ENCODE results near the gene HIGD1C.
"Not testable (repeated sequence)": the region's sequence is repeated elsewhere in the genome, so short reads cannot be mapped to it uniquely, and the experiment has no call there.

The HIGD1C gene

DNA sequence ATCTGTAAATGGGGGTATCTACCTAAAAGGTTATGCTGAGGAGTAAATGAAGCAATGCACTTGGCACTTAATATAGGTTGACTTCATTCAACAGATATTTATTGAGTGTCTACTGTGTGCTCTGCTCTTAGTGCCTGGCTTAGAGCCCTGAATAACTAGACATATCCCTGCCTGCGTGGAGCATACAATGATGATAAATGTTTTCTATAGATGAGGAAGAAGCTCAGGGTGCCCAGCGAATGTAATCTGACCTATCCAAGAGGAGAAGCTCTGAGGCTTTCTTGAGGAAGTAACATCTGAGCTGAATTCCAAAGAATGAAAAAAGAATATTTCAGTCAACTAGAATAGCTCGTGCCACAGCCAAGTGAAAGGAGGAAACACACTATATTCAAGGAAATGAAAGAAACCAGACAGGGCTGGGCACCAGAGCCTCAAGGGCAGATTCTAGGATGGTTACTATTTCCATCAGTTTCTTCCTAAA is 17.9 kb upstream of the HIGD1C start:
- DNase-seq = no peak

DNA sequence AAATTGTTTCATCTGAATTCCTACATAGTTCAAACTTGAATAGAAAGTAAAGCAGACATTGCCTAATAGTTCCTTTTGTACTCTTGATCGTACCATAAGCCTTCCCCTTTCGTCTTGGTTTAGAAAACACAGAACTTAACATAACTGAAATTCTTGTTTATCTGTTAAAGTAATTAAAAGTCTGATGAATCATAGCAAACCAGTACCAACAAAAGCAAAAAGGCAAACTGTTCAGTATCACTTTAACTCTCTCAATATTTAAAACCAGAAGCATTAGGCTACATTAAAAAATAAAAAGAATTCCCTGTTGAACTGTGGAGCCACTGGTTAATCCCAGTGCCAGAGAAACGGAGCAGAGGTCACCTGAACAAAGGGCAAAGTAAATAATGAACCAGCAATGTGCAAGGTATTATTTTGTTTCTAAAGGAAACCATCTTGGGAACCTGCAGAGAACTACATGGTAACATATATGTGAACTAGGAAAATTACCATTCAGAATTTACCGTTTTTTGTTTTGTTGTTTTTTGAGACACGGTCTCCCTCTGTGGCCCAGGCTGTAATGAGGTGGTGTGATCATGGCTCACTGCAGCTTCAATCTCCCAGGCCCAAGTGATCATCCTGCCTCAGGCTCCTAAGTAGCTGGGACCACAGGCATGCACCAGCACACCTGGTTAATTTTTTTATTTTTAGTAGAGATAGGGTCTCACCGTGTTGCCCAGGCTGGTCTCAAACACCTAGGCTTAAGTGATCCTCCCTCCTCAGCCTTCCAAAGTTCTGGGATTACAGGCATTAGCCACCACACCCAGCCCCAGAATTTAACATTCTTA is 17.1 kb upstream of the HIGD1C start:
- no peak for DNase-seq

DNA sequence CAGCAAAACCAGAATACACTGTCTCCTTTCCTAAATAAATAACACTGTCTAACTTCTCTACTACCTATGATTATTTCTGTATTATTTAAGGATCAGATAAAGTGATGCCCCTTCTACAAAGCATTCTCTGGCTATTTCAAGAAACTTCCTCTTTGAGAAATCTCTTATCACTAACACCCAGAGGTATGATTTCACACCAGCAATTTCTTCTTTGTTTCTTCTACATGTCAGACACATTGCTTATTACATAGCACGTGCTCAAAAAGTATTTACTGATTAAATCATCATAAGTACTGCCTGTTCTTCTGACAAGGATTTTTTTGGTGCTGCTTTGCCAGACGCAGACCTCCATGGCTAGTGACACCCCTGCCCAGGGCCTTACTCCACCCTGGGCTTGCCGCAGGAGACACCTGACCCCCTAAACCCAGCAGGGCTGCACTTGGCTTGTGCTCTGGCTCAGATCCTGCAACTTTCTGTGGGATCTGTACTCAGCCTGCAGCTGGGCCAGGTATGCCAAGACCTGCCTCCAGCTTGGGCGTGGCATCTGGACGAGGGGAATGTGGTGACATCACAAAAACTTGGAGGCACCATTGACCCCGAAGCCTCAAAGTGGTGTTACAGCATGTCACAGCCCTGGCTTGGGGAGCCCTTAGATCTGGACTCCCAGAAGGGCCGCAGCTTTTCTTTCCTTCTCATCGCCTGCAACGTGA is 15.4 kb upstream of the HIGD1C start:
- no peak for DNase-seq

DNA sequence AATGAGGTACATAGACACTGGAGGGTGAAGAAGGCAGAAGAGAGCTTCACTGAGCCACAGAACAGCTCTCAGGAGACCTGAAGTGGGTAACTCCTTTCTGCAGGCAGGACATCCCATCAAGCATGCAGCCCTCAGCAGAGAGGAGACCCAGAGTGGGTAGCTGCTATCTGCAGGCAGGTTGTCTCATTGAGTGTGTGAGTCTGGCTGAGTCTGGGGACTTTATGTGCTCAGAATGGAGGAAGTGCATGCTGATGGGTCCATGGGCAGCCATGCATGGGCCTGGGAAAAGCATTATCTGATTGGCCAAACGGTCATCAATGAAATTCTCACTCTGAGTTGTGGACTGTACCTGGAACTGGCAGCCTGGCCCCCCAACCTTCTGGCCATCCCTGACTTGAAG is 14.7 kb upstream of the HIGD1C start:
- no peak for DNase-seq

DNA sequence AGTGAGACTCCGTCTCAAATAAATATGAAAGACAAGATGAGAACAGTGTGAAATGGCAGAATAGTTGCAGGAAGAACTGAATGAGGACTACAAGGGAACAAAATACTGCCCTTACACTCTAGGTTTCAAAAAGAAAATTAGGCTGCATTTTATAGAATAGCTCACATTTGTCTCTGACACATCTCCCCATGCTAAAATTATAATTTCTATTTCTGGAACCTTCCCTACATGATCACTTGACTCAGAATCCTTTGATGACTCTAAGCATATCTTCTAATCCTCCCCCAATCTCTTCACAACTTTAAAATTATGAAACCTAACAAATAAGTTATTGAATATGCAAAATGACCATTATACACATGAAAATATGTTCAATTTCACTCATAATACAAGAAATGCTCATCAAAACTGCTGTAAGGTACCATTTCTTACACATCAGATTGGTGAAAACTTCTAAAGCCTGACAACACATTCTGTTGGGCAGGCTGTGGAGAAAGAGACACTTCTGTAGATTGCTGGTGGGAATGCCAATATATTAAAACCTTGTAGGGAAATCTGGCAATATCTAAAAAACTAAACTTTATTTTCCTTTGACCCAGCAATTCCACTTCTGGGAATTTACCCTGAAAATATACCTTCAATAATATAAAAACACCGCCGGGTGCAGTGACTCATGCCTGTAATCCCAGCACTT is 4.3 kb upstream of the HIGD1C start:
- no peak for DNase-seq

DNA sequence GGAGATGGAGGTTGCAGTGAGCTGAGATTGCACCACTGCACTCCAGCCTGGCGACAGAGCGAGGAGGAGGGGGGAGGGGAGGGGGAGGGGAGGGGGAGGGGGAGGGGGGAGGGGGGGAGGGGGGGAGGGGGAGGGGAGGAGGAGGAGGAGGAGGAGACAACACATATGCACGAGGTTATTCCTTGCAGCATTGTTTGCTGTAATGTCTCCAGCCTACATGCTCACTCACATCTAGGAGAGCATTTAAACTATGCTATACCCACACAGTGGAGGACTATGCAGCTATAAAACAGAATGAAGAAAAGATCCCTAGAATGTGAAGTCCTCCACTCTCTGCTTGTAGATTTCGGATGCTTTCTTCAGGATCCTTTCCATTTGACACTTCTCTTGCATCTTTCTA is 3.5 kb upstream of the HIGD1C start:
- DNase-seq = no peak

DNA sequence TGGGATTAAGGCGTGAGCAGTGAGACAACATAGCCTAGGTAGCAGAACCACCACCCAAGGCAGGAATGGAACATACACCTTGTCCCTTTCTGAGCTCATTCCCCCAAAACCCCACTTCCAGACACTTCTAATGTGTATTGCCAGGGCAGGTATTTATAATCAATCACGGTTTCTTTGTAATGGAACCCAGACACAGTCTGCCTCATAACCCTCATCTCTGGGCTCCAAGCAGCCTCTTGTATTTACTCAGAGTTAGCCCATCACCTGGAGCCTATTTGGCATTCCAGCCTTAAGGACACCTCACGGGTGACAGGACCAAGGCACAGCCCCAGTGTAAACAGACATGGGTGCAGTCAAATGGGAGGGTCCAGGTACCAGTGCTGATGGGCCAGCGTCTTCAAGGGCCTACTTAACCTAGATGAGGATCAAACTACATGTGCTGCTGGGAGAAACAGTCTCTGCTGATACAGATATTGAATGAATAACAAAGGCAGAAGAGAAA is 2.5 kb upstream of the HIGD1C start:
- DNase-seq = no peak

DNA sequence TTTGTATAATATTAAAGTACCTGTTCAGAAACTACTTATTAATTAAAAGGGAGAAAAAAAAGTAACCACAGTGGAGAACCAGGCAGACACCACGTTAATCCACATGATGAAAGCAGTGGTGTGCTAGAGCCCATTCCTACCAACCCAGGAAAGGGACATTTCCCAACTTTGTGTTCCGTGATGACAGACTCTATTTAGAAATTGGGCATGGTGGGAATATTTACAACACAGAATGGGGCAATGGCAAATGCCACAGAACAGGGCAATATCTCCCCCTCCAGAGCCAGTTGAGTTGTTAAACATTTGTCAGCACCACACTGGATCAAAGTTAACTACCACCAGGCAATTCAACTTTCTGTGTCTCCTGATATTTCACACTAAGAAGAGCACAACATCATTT is 1.2 kb upstream of the HIGD1C start:
- no peak for DNase-seq

DNA sequence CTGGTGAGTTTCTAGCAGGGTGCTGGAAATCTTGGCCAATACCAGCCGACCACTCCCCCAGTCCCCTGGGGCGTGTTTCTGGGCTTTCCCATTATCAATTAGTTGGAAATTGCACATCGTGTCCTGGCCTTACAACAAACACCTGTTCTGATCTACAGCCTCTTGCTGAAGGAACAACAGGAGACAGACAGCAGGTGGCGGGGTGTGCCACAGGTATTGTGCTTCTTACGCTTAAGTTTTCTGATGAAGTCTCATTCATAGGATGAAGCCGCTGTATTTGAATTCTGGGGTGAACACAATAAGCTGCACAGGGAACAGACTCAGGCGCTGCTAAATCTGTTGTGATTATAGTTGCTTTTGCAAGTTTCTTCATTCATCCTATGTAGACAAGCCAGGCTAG is 703 bp downstream of the HIGD1C start:
- DNase-seq = no peak

DNA sequence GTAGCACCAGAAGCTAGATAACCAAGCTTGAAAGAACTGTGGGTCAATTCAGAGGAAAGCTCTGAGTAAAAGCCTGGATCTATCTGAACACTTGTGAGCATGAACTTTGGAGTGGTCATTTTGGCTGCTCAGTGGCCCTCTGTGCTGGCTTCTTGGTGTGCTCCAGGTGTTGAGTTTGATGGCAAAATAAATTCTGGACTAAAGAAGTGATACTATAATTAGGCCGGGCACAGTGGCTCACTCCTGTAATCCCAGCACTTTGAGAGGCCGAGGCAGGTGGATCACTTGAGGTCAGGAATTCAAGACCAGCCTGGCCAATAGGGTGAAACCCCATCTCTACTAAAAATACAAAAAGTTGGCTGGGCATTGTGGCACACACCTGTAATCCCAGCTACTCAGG is 2.4 kb downstream of the HIGD1C start:
- not testable (repeated sequence) for DNase-seq

DNA sequence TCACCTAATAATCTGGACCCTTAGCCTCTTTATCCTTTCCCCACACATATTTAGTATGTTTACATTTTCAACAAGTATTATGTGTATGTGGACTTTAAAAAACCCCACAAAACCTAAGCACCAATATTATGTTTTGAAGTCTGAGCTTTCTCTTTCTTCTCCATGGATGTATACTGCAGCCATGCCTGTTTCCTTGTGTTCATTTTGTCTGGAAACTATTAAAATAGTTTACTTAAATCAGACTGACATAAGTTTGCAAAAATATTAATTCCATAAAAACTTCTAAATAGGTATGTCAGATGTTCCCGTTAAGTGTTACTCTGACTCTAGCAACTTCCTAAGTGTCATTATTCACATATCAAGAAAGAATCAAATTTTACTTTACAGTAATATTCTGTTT is 2.9 kb downstream of the HIGD1C start:
- no peak for DNase-seq

DNA sequence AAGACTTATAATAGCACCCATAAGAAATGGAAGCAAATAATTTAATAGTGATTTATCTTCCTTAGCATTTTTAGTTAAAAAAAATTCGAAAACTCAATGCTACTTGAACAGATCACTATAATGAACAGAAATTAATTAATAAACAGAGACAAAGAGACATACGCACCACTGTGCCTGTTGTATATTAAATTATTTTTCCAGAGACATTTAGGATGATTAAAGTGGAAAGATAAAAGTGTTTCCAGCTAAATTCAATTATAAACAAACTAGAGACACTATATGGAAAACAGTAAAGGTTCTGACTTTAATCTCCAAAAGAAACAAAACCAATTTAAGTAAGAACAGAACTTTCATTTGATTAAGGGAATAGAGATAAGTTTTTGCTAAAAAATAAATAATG is 3.4 kb downstream of the HIGD1C start:
- DNase-seq = no peak

DNA sequence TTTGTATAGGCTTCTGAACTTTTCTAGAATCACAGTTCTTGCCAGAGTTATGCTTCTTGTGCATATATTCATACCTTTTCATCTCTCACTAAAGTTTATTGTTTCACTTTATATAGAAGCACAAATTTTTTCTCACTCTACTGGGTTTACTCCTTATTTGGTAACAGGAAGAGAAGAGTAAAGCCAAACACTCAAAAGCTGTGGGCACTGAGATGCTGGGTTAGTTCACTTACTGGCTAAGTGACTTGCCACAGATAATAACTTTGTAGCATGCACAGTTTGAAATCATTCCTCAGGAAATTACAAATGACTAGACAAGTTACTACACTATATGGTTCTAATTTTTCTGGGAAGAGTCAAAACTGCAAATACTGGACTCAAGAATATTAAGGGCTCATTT is 7.8 kb downstream of the HIGD1C start:
- DNase-seq = no peak

DNA sequence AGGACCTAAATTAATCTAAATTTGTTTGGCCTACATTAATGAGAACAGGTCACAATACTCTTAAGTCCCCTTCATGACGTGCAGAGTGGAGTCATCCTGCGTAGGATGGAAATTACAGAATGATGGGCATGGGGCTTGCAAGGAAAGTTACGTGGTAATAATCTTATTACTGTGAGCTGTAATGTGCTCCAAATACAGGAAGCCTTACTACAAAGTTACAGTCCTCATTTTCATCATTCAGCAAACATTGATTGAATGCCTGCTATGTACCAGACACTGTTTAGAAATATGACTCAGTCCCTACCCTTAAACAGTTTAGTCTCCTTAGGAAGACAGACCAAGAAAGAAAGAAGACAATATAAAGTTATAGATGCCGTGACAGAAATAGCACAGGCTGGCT is 9.4 kb downstream of the HIGD1C start:
- no peak for DNase-seq

DNA sequence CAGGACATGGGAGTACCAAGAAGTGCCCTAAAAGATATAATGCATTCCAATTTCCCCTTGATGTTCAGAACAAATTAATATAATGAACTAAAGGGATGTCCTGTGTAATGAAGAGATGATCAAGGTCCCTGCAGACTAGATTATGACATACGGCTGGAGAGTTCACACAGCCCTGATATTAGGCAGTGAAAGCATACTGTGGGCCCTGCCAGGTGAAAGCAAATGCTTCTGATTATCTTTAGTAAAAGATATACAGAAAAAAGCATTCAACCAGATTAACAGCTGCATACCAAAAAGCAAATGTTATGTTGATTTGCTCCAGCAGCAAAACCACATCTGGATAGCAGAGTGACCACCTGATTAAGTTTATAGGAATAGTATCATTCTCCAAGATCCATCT is 12.1 kb downstream of the HIGD1C start:
- DNase-seq = no peak

DNA sequence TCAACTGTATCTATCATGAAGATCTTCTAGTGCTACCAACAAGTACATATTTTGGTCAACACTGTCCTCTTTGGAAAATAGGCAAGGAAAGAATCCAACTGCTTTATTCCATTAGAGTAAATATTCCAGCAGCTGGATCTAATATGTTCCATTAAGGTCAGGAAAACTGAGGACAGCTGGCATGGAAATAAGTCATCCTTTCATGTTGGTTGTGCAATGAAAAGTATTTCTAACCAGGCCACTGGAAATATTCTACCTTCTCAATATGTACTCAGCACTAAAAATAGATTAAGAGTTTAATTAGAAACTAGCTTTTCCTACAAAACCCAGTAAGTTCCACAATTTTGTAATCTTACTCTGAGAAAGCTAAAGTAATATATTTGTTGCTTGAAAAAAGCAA is 19.6 kb downstream of the HIGD1C start:
- DNase-seq = no peak

DNA sequence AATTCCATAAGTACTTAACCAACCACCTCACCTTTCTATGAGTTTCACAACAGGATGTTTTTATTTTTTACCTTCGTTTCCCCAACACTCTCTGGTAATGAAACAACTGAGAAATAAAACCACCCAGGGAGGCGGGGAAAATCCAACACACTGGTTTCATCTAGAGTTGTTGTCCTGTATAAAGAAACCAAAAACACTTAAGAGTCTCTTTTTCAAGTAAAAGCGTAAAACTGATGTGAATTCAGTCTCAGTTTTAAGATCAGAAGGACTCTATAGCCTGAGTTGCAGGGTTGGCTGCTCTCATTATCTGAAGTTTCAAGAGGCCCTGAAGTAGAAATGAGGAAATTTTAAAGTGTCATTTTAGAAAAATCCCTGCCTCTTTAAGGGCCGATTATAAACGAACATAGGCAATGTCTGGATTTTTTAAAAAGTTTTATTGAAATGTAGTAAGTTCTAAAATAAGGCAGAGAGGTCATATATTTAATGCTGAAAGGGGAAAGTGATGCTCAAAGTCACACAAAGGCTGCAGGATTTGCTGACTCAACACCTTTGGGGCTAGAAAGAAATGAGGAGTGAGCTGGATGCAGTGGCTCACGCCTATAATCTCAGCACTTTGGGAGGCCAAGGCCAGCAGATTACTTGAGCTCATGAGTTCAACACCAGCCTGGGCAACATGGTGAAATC is 27.2 kb downstream of the HIGD1C start:
- peak; percentile 35 to 36 for DNase-seq

DNA sequence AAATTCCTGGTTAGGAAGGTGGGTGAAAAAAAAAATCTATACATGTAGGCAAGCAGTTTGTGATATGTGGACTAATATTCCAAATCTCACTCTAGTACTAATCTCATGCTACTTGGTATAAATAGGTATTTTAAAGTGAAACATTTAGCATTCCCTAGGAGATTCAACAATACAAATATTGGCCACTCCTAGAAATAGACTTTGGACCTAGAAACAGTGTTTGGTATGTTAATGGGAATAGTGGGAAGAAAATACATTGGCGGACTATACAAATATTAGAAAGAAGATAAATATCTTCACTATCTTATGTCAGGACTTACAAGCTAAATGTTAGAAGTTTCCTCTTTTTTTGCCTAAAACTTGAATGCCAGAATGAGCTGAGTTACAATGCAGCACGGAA is 28.2 kb downstream of the HIGD1C start:
- DNase-seq = no peak

DNA sequence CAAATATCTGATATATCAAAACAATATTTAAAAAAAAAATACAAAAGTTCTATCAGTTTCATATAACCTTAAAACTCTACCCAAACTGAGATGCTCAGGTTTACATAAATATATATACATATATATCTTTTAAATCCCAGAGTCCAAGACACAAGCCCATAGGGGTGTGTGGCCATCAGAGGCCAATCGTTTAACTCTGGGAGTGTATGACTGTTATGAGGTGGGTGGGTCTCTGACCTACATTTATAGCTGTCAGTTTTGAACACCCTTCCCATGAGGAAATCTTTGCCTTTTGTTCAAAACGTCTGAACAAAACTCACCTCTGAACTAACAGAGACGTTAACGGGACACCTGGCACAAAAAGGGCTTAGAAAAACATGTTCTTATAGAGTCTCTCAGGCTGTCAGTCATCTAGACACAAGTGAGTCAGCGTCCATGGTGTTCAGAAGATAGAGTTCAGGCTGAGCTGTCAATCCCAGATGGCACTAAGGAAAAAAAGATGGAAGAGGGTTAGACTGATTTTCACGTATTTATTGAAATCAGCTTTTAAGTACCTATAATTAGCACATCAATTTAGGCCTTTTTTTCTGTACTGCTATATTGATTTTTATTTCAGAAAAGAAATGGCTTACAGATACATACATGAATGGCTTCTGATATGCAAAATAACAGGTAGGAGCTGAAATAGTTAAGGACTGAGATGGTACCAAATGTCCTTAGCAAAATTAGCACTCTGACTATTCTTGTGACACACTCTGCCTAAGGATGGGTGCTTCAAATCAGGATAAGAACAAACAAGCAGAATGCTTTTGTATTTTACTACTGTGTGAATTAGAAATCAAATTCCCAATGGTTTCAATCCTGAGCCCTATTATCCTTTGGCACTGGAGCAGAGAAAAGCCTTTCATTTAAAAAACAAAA is 29.2 kb downstream of the HIGD1C start:
- no peak for DNase-seq

DNA sequence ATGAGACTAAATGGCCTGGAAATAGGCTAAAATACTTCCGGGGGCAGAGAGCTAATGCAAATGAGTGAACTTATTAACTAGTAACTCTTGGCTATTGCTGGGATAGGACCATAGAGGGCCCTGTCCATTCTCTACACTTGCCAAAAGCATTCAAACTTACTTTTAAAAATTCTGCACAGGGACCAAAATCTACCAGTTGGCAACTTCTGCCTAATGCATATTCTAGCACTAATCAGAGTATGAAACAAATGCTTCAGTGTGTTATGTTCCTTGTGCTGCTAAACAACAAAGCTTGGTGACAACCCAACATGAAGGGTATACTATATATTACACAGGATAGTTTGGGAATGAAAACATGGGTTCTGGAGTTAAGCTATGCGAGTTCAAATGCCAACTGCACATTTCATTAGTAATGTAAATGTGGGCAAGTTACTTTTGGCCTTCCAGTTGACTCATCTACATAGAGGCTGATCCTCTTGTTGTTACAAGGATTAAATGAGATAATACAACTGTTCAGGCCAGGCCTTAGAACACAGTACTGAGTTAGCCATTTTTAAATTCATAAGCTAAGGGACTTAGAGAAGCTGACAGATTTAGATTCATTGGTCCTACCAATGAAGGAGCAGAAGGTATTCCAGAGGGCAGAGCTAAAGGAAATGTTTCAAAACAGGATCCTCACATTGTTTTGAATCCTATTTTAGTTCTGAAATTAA is 32.4 kb downstream of the HIGD1C start:
- DNase-seq = no peak

DNA sequence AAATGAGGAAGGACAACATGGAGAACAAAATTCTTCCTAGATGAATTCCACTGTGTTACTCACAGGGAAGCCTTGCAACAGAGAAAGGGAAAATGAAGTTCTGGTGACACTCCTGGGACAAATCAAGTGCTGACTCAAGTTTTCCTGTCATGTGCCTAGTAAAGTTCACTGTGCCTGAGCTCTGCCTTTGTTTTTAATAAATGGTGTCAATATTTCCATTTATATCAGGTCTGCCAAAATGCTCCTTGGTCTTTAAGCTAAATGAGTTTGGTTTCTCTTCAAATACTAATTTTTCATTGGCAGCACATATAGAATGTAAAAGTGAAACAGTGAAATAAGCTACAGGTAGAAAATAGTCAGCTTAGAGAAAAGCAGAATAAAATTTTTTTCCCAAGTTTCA is 33.0 kb downstream of the HIGD1C start:
- DNase-seq = no peak
